Spinal cord (tissue), 10 donors: Measurements from ENCODE around the gene ZNF236. TPM values are rescaled to one million over a fixed set of nuclear protein-coding genes. Genes with fewer than 3 reads are reported as not detected.
"Not testable (repeated sequence)": the region's sequence is repeated elsewhere in the genome, so short reads cannot be mapped to it uniquely, and the experiment has no call there.

Experiments
- DNase-seq, 6 donors: peaks; one replicate each; pipeline versions ENCODE4 v3.0.0 to v3.0.0-alpha.2; 2013 to 2015; ENCODE audit warnings: low spot score in 6 of 6, low read depth in 4 of 6
- H3K27ac ChIP-seq: one replicate; pipeline ENCODE4 v1.5.1; 2013; ENCODE audit warnings: low read depth, low read length, control low read depth
- H3K27me3 ChIP-seq: one replicate; pipeline ENCODE4 v1.6.1; 2013; ENCODE audit warnings: low read length; ENCODE audit not compliant: control insufficient read depth, insufficient read depth
- H3K36me3 ChIP-seq: one replicate; pipeline ENCODE4 v1.6.1; 2013; ENCODE audit warnings: low read length; ENCODE audit not compliant: control insufficient read depth, insufficient read depth
- H3K4me1 ChIP-seq: one replicate; pipeline ENCODE4 v1.6.1; 2013; ENCODE audit warnings: low read length; ENCODE audit not compliant: control insufficient read depth, insufficient read depth
- H3K4me3 ChIP-seq: one replicate; pipeline ENCODE4 v1.5.1; 2013; ENCODE audit warnings: low read depth, low read length, control low read depth
- H3K9me3 ChIP-seq: one replicate; pipeline ENCODE4 v1.6.1; 2013; ENCODE audit warnings: low read length; ENCODE audit not compliant: control insufficient read depth, insufficient read depth
- WGBS: methylation state at CpG from one replicate; pipeline ENCODE4 v1.1.5; 2013; ENCODE audit warnings: missing lambda C conversion rate; ENCODE audit not compliant: insufficient coverage; 5-methylcytosine and 5-hydroxymethylcytosine counted together
- polyA plus RNA-seq, 2 donors: library from polyadenylated mRNA; unstranded; fragments of 120-200 nt; gene quantifications; one replicate each; pipeline ENCODE4 v1.2.1, GENCODE V29; 2013; ENCODE audit not compliant: insufficient read length in 2 of 2
- total RNA-seq, 2 donors: library from RNA; depleted of rRNA in 1 of 2; stranded (reverse); fragments of 120-200 nt in 1 of 2; fragments of >200 nt in 1 of 2; gene quantifications; one replicate each; pipeline versions ENCODE4 v1.2.3 to v1.2.4, GENCODE V29; 2013 to 2014
- donor health status: healthy.

The ZNF236 gene
- total and polyA plus RNA-seq, 4 donors, result 7.6 to 23.0 (median 13.6) TPM

GRCh38 chr18:77012806-77013541 is 190.6 kb downstream of the ZNF236 start:
- Histone ChIP-seq H3K4me3 (no peak overlapping the region), H3K4me1 (peaks cover 40% of the 10 kb centered on the region), H3K27me3 (no peaks in the 10 kb centered on the region), H3K9me3 (no peaks in the 10 kb centered on the region), H3K36me3 (peaks cover 19% of the 10 kb centered on the region), H3K27ac (peak overlapping the region; percentile 91)
- WGBS, result 69% methylated on average over 2 of the region's 6 CpGs
- DNase-seq, result no peak

GRCh38 chr18:77013811-77014521 is 191.6 kb downstream of the ZNF236 start:
- Histone ChIP-seq H3K27me3 (no peaks in the 10 kb centered on the region), H3K4me3 (peak overlapping the region; percentile 51), H3K27ac (peak overlapping the region; percentile 91), H3K36me3 (peaks cover 13% of the 10 kb centered on the region), H3K9me3 (no peaks in the 10 kb centered on the region), H3K4me1 (peaks cover 30% of the 10 kb centered on the region)
- 48% methylated on average over 9 of the region's 18 CpGs for WGBS
- peak in 1 of 6 donors; percentile 67 for DNase-seq

GRCh38 chr18:77014538-77014937 is 192.2 kb downstream of the ZNF236 start:
- WGBS, result no CpG with 5 or more reads among the region's 5 CpGs
- DNase-seq, result no peak
- peaks cover 10% of the 10 kb centered on the region for H3K36me3 ChIP-seq
- peak overlapping the region; percentile 51 for H3K4me3 ChIP-seq
- H3K4me1 ChIP-seq, result peaks cover 24% of the 10 kb centered on the region
- H3K27me3 ChIP-seq, result no peaks in the 10 kb centered on the region
- peak overlapping the region; percentile 91 for H3K27ac ChIP-seq
- no peaks in the 10 kb centered on the region for H3K9me3 ChIP-seq

- peaks cover 20% of the 10 kb centered on the region for H3K4me1 ChIP-seq
- 86% methylated on average over 3 of the region's 4 CpGs for WGBS
- H3K9me3 ChIP-seq, result no peaks in the 10 kb centered on the region
- no peaks in the 10 kb centered on the region for H3K27me3 ChIP-seq
- H3K27ac ChIP-seq, result peak overlapping the region; percentile 91
- no peak for DNase-seq
- H3K36me3 ChIP-seq, result peaks cover 6% of the 10 kb centered on the region
- H3K4me3 ChIP-seq, result peak overlapping the region; percentile 51
Observed at GRCh38 chr18:77015169-77015568, 192.8 kb downstream of the ZNF236 start.

- DNase-seq, result no peak
- Histone ChIP-seq H3K27me3 (no peaks in the 10 kb centered on the region), H3K9me3 (no peaks in the 10 kb centered on the region), H3K4me3 (peak overlapping the region; percentile 51), H3K27ac (peak overlapping the region; percentile 91), H3K4me1 (peaks cover 20% of the 10 kb centered on the region), H3K36me3 (peaks cover 6% of the 10 kb centered on the region)
- WGBS, result 81% methylated on average over 11 of the region's 16 CpGs
Observed at GRCh38 chr18:77015771-77016710, 193.7 kb downstream of the ZNF236 start.

- peaks cover 25% of the 10 kb centered on the region for H3K4me1 ChIP-seq
- peak overlapping the region; percentile 91 for H3K27ac ChIP-seq
- no peaks in the 10 kb centered on the region for H3K9me3 ChIP-seq
- H3K4me3 ChIP-seq, result peak overlapping the region; percentile 51
- H3K36me3 ChIP-seq, result peaks cover 6% of the 10 kb centered on the region
- 56% methylated on average over 15 of the region's 16 CpGs for WGBS
- H3K27me3 ChIP-seq, result no peaks in the 10 kb centered on the region
- peak in 1 of 6 donors; percentile 73 for DNase-seq
Observed at GRCh38 chr18:77016936-77017335, 194.6 kb downstream of the ZNF236 start.

GRCh38 chr18:77017355-77017754 is 195.0 kb downstream of the ZNF236 start:
- WGBS, result 81% methylated on average over 6 of the region's 6 CpGs
- peaks cover 6% of the 10 kb centered on the region for H3K36me3 ChIP-seq
- peaks cover 25% of the 10 kb centered on the region for H3K4me1 ChIP-seq
- no peaks in the 10 kb centered on the region for H3K27me3 ChIP-seq
- H3K9me3 ChIP-seq, result no peaks in the 10 kb centered on the region
- H3K27ac ChIP-seq, result peak overlapping the region; percentile 91
- peak overlapping the region; percentile 51 for H3K4me3 ChIP-seq
- no peak for DNase-seq

- not testable (repeated sequence) for H3K4me3 ChIP-seq, DNase-seq, H3K27me3 ChIP-seq, H3K36me3 ChIP-seq, H3K27ac ChIP-seq, H3K9me3 ChIP-seq
- H3K4me1 ChIP-seq, result peaks cover 32% of the 10 kb centered on the region
Observed at GRCh38 chr18:77018650-77019049, 196.3 kb downstream of the ZNF236 start.

GRCh38 chr18:77019641-77020040 is 197.3 kb downstream of the ZNF236 start:
- Histone ChIP-seq H3K27me3 (no peaks in the 10 kb centered on the region), H3K27ac (no peak overlapping the region), H3K9me3 (no peaks in the 10 kb centered on the region), H3K4me1 (peaks cover 27% of the 10 kb centered on the region), H3K4me3 (no peak overlapping the region), H3K36me3 (peaks cover 8% of the 10 kb centered on the region)
- DNase-seq, result no peak
- WGBS, result 89% methylated on average over 9 of the region's 9 CpGs
